ENCODE measurements around the gene MBOAT2. TPM values are rescaled to one million over a fixed set of nuclear protein-coding genes. Genes with fewer than 3 reads are reported as not detected.

MBOAT2 gene
- total RNA-seq, 3 donors from 2014 or later = 36.1 to 65.6 (median 50.6) TPM

GRCh38 chr2:9024575-9024974 lies 21.1 kb upstream of the MBOAT2 start:
- ATAC-seq = no peak
- no peak for DNase-seq
- TF ChIP-seq CTCF (IDR thresholded peaks at IDR 0.05) = no peak
- H3K4me3 ChIP-seq = no peak overlapping the region
- H3K4me1 ChIP-seq (ENCODE audit: low read depth) = no peaks in the 10 kb centered on the region
- H3K36me3 ChIP-seq (ENCODE audit: low read depth) = no peaks in the 10 kb centered on the region
- intact Hi-C loops (cut with DNase I, micrococcal nuclease) = no loop called here
- no peaks in the 10 kb centered on the region for H3K9me3 ChIP-seq

GRCh38 chr2:9021563-9022211 lies 18.2 kb upstream of the MBOAT2 start:
- Histone ChIP-seq H3K9me3 (no peaks in the 10 kb centered on the region), H3K4me1 (ENCODE audit: low read depth) (no peaks in the 10 kb centered on the region), H3K4me3 (no peak overlapping the region), H3K36me3 (ENCODE audit: low read depth) (no peaks in the 10 kb centered on the region)
- ATAC-seq = no peak
- intact Hi-C loops (cut with DNase I, micrococcal nuclease) = no loop called here
- TF ChIP-seq CTCF (IDR thresholded peaks at IDR 0.05) = no peak
- no peak for DNase-seq

GRCh38 chr2:9020267-9020666 lies 16.8 kb upstream of the MBOAT2 start:
- no peak overlapping the region for H3K4me3 ChIP-seq
- no peak for DNase-seq
- no peak for TF ChIP-seq CTCF (IDR thresholded peaks at IDR 0.05)
- H3K9me3 ChIP-seq = no peaks in the 10 kb centered on the region
- no peaks in the 10 kb centered on the region for H3K36me3 ChIP-seq (ENCODE audit: low read depth)
- no peaks in the 10 kb centered on the region for H3K4me1 ChIP-seq (ENCODE audit: low read depth)
- no peak for ATAC-seq
- intact Hi-C loops (cut with DNase I, micrococcal nuclease) = no loop called here

DNA sequence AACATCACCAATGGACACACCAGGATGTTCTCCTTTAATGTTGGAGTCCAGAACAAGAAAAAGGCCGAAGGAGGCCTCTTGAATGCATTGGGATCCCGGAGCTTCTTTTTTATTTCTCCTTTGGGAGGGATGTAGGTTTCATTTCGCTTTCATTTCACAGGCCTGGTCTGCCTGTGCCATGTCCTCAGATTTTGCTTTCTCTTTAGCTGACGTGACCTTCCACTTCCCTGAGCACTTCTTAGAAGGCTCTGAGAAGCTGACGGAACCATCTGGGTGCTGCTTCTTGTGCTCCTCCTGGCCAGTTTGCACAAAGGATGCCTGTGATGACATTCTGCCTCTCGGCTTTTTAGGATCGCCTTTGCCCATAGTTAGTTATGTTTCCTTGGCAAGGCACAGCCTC lies 15.1 kb upstream of the MBOAT2 start:
- DNase-seq (no peak), ATAC-seq (peak; percentile 46)
- Histone ChIP-seq H3K4me1 (ENCODE audit: low read depth) (no peaks in the 10 kb centered on the region), H3K9me3 (no peaks in the 10 kb centered on the region), H3K36me3 (ENCODE audit: low read depth) (no peaks in the 10 kb centered on the region), H3K4me3 (no peak overlapping the region)
- intact Hi-C loops (cut with DNase I, micrococcal nuclease) = no loop called here
- no peak for TF ChIP-seq CTCF (IDR thresholded peaks at IDR 0.05)

- no peak for TF ChIP-seq CTCF (IDR thresholded peaks at IDR 0.05)
- no peaks in the 10 kb centered on the region for H3K4me1 ChIP-seq (ENCODE audit: low read depth)
- intact Hi-C loops (cut with DNase I, micrococcal nuclease) = no loop called here
- no peak overlapping the region for H3K4me3 ChIP-seq
- DNase-seq (no peak), ATAC-seq (no peak)
- no peaks in the 10 kb centered on the region for H3K9me3 ChIP-seq
- no peaks in the 10 kb centered on the region for H3K36me3 ChIP-seq (ENCODE audit: low read depth)
Observed at GRCh38 chr2:9018109-9018508, 14.6 kb upstream of the MBOAT2 start.

DNA sequence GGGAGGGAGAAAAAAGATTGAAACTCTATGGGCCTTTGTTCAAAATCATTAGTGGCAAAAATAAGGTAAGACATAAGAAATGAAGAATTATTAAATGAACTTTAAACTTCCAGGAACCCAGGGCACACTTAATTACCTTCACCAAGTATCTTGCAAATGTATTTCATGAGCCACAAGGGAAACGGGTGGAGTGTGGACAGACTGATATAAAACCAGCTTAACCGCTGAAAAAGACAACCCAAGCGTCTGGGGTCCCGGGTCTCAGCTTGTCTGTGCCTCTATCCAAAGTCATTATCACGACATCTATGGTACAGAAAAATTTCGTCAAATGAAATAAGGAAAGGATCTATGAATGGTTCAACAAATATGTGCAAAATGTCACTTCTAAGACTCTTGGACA lies 13.9 kb upstream of the MBOAT2 start:
- intact Hi-C loops (cut with DNase I, micrococcal nuclease) = no loop called here
- DNase-seq = no peak
- no peak overlapping the region for H3K4me3 ChIP-seq
- no peak for TF ChIP-seq CTCF (IDR thresholded peaks at IDR 0.05)
- H3K4me1 ChIP-seq (ENCODE audit: low read depth) = no peaks in the 10 kb centered on the region
- H3K9me3 ChIP-seq = no peaks in the 10 kb centered on the region
- ATAC-seq = no peak
- H3K36me3 ChIP-seq (ENCODE audit: low read depth) = no peaks in the 10 kb centered on the region
